Activated B cell treated with CpG ODN at 0.5 μM for 24 hours (primary cell): Measurements from ENCODE around the gene SEC24A. TPM values are rescaled to one million over a fixed set of nuclear protein-coding genes. Genes with fewer than 3 reads are reported as not detected.

Source experiments
- total RNA-seq: library from RNA; stranded (reverse); gene quantifications from 2 replicates; pipeline ENCODE4 v1.2.3, GENCODE V29; 2022

Gene SEC24A
- total RNA-seq, 1 donor from 2014 or later, result 15.6 TPM

Other genes starting within 250 kb of the SEC24A start
- gene CDKN2AIPNL, start 236.9 kb upstream of the SEC24A start, total RNA-seq, result 21.6 and 22.4 TPM in 2 replicates
- 218 and 225 TPM in 2 replicates for gene JADE2, start 123.1 kb upstream of the SEC24A start, total RNA-seq
- 22.2 and 31.2 TPM in 2 replicates for gene SAR1B, start 16.0 kb upstream of the SEC24A start, total RNA-seq
- 22.2 and 23.9 TPM in 2 replicates for gene CAMLG, start 89.8 kb downstream of the SEC24A start, total RNA-seq
- gene DDX46, start 110.0 kb downstream of the SEC24A start, total RNA-seq, result 68.8 and 74.1 TPM in 2 replicates
- 32.0 and 36.1 TPM in 2 replicates for gene C5orf24, start 197.2 kb downstream of the SEC24A start, total RNA-seq
- gene TXNDC15, start 225.6 kb downstream of the SEC24A start, total RNA-seq, result 26.6 and 30.7 TPM in 2 replicates